ENCODE measurements around the gene NTN1. TPM values are rescaled to one million over a fixed set of nuclear protein-coding genes. Genes with fewer than 3 reads are reported as not detected.

NTN1 gene
- total RNA-seq, 4 donors from 2014 or later: 9.8 to 33.6 (median 17.6) TPM

- Histone ChIP-seq H3K27me3 (no peaks in the 10 kb centered on the region), H3K27ac (peak overlapping the region; percentile 42 to 72 (median 52)), H3K9me3 (no peaks in the 10 kb centered on the region), H3K4me3 (no peak overlapping the region), H3K36me3 (peaks cover 0 to 34% (median 0%) of the 10 kb centered on the region in 3 donors), H3K4me1 (peaks cover under 1 to 57% (median 11%) of the 10 kb centered on the region in 3 donors)
- no peak for DNase-seq
- TF ChIP-seq POLR2A (IDR thresholded peaks at IDR 0.05) (no peak), CTCF (IDR thresholded peaks at IDR 0.05) (no peak)
- intact Hi-C loops (cut with DNase I): no loop called here
- 63 to 86% methylated on average over 3 of the region's 3 CpGs for WGBS, 2 donors
These were observed 147.8 kb downstream of the NTN1 start for GRCh38 chr17:9169116-9169515.

GRCh38 chr17:9170336-9170735, 149.0 kb downstream of the NTN1 start:
- Histone ChIP-seq H3K36me3 (peaks cover 0 to 22% (median 0%) of the 10 kb centered on the region in 3 donors), H3K9me3 (no peaks in the 10 kb centered on the region), H3K4me3 (no peak overlapping the region), H3K27ac (peak overlapping the region in 3 of 4 donors; percentile 21 to 72 (median 34)), H3K27me3 (no peaks in the 10 kb centered on the region), H3K4me1 (peaks cover 5 to 57% (median 10%) of the 10 kb centered on the region in 3 donors)
- 57% methylated on average over 2 of the region's 4 CpGs; no CpG with 5 or more reads in 1 of the 2 donors for WGBS, 2 donors
- DNase-seq: no peak
- intact Hi-C loops (cut with DNase I): no loop called here
- no peak for TF ChIP-seq CTCF (IDR thresholded peaks at IDR 0.05)

GRCh38 chr17:9170853-9171252, 149.5 kb downstream of the NTN1 start:
- intact Hi-C loops (cut with DNase I): no loop called here
- H3K4me1 ChIP-seq: peaks cover 5 to 61% (median 10%) of the 10 kb centered on the region in 3 donors
- no peak overlapping the region for H3K4me3 ChIP-seq
- no peaks in the 10 kb centered on the region for H3K27me3 ChIP-seq
- H3K27ac ChIP-seq: peak overlapping the region; percentile 10 to 72 (median 28)
- no peak for DNase-seq
- WGBS, 2 donors: 36 to 71% methylated on average over 5 to 6 of the region's 6 CpGs
- no peak for TF ChIP-seq CTCF (IDR thresholded peaks at IDR 0.05)
- no peak for TF ChIP-seq POLR2A (IDR thresholded peaks at IDR 0.05)
- H3K36me3 ChIP-seq: peaks cover 0 to 17% (median 0%) of the 10 kb centered on the region in 3 donors
- H3K9me3 ChIP-seq: no peaks in the 10 kb centered on the region

- 0 to 51% methylated on average over 1 to 3 of the region's 7 CpGs for WGBS, 2 donors
- no peaks in the 10 kb centered on the region for H3K36me3 ChIP-seq
- peak overlapping the region in 3 of 4 donors; percentile 49 to 61 (median 54) for H3K27ac ChIP-seq
- no peak for DNase-seq
- intact Hi-C loops (cut with DNase I): no loop called here
- H3K9me3 ChIP-seq: no peaks in the 10 kb centered on the region
- TF ChIP-seq CTCF (IDR thresholded peaks at IDR 0.05): no peak
- no peak for TF ChIP-seq POLR2A (IDR thresholded peaks at IDR 0.05)
- no peak overlapping the region for H3K4me3 ChIP-seq
- H3K4me1 ChIP-seq: peaks cover 11 to 85% (median 21%) of the 10 kb centered on the region in 3 donors
- no peaks in the 10 kb centered on the region for H3K27me3 ChIP-seq
These were observed 152.2 kb downstream of the NTN1 start for GRCh38 chr17:9173386-9173983.

GRCh38 chr17:9174312-9174711, 153.0 kb downstream of the NTN1 start:
- TF ChIP-seq POLR2A (IDR thresholded peaks at IDR 0.05) (no peak), CTCF (IDR thresholded peaks at IDR 0.05) (no peak)
- intact Hi-C loops (cut with DNase I): no loop called here

More at GRCh38 chr17:9174312-9174711, 153.0 kb downstream of the NTN1 start:
- Histone ChIP-seq H3K27ac (peak overlapping the region in 3 of 4 donors; percentile 49 to 61 (median 54)), H3K9me3 (no peaks in the 10 kb centered on the region), H3K36me3 (no peaks in the 10 kb centered on the region), H3K4me1 (peaks cover 12 to 85% (median 28%) of the 10 kb centered on the region in 3 donors), H3K4me3 (no peak overlapping the region), H3K27me3 (no peaks in the 10 kb centered on the region)
- DNase-seq: no peak
- 87 to 89% methylated on average over 3 of the region's 3 CpGs for WGBS, 2 donors
